GM10266 (cell line): ENCODE data around the gene TMEM39A.

Experiments used
- DNase-seq: peaks from one replicate; pipeline ENCODE4 v3.0.0; 2012; ENCODE audit errors: extremely low spot score
- CTCF ChIP-seq: IDR thresholded peaks from 2 replicates; pipeline ENCODE4 v1.5.1; 2012; ENCODE audit warnings: mild to moderate bottlenecking, low read depth; ENCODE audit not compliant: control insufficient read depth, insufficient read depth; ENCODE audit errors: missing control alignments

The TMEM39A gene

DNA sequence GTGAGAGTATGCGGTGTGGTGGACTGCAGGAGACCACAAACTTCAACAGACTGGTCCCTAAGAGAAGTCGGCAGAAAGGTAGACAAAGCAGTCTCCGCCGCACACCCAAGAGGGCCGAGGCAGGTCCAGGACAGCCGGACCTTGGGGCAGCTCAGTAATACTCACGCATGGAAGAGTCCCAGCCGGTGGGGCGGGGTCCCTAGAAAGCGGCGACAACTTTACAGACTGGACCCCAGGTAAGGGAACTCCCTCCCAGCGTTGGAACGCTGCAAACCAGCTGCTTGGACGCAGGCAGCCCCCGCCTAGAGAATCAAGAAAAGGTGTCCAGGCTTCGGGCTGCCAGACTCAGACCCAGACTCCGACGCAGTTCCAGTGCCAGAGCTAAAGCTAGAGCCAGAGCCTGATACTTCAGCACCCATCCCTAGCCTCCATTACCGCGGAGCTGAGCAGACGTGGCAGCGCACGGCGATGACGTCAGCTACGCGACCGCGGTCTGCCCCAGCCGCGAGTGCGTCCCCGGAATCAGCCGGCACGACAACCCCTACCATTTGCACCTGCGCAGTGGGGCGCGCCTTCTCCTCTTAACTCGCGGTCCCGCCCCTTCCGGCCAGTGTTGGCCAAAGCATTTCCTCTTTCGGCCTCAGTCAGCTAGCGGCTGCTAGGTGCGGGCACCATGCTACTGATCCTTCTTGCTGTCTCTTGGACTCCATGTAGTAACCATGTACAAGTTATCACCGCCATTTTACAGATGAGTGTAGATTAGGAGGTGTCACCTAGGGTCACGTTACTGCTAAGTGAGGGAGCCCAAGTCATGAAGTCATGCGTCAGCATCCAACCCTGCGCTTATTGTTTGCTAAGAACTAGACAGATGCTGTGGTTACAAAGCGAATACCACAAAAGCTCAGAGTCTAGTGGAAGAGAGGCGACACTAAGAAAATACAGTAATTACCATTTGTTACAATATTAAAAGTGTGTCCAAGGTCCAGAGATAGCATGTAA is at the start of gene TMEM39A:
Gene TMEM39A, minus strand, starts transcription at position 445 of the 999 bp plus-strand sequence. CDS start 1,541 bp downstream, outside the sequence.
- TF ChIP-seq CTCF, result no peak

DNA sequence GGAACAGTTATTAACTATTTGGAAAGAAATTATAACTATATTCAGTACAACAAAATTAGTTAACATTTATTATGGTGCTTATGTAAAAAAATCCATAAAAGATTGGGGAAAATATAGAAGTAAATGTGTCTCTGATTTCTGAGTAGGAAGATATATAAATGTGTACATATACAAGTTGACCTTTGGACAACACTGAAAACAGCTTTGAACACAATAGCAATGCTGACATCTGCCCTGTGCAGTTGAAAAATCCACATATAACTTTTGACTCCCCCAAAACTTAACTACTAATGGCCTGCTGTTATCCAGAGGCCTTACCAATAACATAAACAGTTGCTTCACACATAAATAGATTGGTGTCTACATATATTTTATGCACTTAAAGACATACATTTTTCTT is 47.3 kb upstream of the TMEM39A start:
- no peak for TF ChIP-seq CTCF
- no peak for DNase-seq

More for the DNA sequence above, at the start of gene TMEM39A:
- DNase-seq, result peak; percentile 98

DNA sequence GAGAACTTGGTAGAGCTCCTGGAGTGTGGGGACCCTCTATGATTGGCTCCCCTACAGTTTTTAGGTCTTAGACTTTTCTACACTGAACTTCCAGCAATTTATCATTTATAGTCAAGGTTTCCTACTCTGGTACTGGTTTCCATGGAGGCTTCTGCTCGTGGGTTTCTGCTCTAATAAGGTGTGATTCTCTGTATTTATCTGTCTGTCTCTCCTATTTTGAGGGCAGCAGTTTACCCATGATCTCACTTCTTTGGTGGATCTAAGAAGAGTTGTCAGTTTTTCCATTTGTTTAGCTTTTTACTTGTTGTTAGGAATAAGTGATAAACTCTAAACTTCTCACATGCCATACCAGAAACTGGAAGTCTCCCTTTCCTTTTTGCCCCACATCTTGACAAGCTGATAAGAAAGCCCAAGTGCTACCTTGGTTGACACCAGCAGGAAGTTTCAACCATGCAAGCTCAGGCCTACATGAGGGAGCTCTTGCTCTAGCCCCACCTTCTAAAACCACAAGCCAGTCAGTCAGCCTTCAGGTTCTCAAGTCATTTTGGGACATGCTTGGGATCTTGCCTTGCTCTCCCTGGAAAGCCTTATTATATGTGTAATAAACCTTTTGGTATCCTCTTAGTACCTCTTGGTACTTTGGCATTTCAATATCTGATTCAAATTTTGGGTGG is 44.9 kb upstream of the TMEM39A start:
- peak; percentile 11 for DNase-seq
- no peak for TF ChIP-seq CTCF

GRCh38 chr3:119507404-119507803 is 44.0 kb upstream of the TMEM39A start:
- DNase-seq, result no peak
- no peak for TF ChIP-seq CTCF

DNA sequence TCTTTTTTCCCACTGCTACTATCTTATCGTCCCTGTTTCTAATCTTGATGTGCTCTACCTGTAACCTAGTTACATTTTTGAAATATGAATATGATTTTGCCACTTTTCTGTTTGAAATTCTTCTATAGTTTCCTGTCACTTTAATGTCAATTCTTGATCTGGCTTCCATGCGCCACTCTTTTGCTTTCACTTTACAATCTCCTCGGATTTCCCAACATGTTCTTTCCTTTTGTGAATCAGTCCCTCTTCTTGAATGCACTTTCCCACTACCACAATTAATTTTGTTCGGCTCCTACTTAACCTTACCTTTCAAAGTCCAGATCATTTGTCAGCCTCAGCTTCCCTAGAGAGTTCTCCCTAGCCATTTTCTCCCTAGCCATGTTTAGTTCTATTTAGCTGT is 43.2 kb upstream of the TMEM39A start:
- no peak for TF ChIP-seq CTCF
- DNase-seq, result no peak

DNA sequence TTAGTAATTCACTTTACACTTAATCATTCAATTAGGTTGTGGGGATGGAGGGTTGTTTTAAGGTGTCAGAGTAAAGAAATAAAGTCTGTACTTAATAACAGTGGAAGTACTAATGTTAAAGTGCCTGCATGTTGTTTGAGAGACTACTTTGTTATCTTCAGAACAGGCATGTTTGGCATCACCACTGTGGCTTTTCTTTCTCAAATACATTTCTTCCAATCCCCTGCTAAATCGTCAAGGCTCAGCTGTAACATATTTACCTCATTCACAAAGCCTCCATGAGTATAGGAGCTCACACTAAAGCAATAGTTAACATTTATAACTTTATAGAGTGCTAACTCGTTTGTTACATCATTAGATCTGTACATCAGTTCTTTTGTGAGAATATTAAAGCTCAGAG is 37.5 kb upstream of the TMEM39A start:
- TF ChIP-seq CTCF, result no peak
- DNase-seq, result no peak
